ENCODE results near the gene KCNQ5. TPM values are rescaled to one million over a fixed set of nuclear protein-coding genes. Genes with fewer than 3 reads are reported as not detected.

KCNQ5 gene
- total and polyA plus RNA-seq, 10 of the 15 experiments (the other 5 are each of a cell fraction or from before 2014, with no cell fraction given): 0.60 to 16.2 (median 3.2) TPM

DNA sequence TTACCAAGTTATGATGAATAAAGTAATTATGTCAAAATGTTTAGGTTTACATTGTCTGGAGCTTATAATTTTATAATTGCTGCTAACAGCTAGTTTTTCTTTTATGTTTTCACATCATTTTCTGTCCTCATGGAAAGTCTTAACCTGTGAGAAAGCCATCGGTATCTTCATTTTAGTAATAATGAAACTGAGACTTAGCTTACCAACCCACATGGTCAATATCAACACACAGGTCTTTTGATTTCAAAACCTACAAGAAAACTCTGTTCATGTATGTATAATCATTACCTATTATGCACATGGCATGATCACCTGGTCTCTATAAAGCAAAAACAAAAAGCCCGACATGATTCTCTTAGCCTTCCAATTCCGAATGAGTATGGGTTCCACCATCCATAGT, 61.9 kb downstream of the KCNQ5 start (continued):
- TF ChIP-seq ATF7 (IDR thresholded peaks at IDR 0.05; ENCODE audit: low read depth): peak; percentile 76
- no peak for TF ChIP-seq NR2C1 (IDR thresholded peaks at IDR 0.05)
- TF ChIP-seq JUNB (IDR thresholded peaks at IDR 0.05): peak; percentile 93
- TF ChIP-seq SKIL (IDR thresholded peaks at IDR 0.05; ENCODE audit: low read depth, poor library complexity, severe bottlenecking): peak; percentile 79
- TF ChIP-seq FOS (IDR thresholded peaks at IDR 0.05; ENCODE audit: borderline replicate concordance, extremely low read depth, insufficient read length): no peak
- peak; percentile 73; the same call in 1 of the 2 replicates for TF ChIP-seq FOXM1 (IDR thresholded peaks at IDR 0.05; ENCODE audit: low read depth, low read length)
- TF ChIP-seq IKZF1 (conservative IDR thresholded peaks at IDR 0.05): no peak; the same call in 1 of the 2 replicates
- TF ChIP-seq ZNF24 (IDR thresholded peaks at IDR 0.05): peak; percentile 47; the same call in 1 of the 2 replicates
- peak in 1 of 2 experiments; percentile 51; a peak in 2 of 4 replicates for TF ChIP-seq IKZF2 (IDR thresholded peaks at IDR 0.05)
- no peak for TF ChIP-seq CEBPB (IDR thresholded peaks at IDR 0.05; ENCODE audit: borderline replicate concordance in 1 of 2, low read depth in 2 of 2, low read length in 2 of 2)
- no peak for TF ChIP-seq SRF (IDR thresholded peaks at IDR 0.05; ENCODE audit: low read depth in 2 of 2, low read length in 2 of 2)
- TF ChIP-seq STAT1 (conservative IDR thresholded peaks at IDR 0.05): no peak
- TF ChIP-seq CBX3 (IDR thresholded peaks at IDR 0.05; ENCODE audit: borderline replicate concordance, low read depth): no peak
- TF ChIP-seq LARP7 (IDR thresholded peaks at IDR 0.05): no peak
- TF ChIP-seq EP300 (IDR thresholded peaks at IDR 0.05; ENCODE audit: borderline replicate concordance in 1 of 2, control insufficient read depth in 1 of 2, low read depth in 2 of 2, low read length in 2 of 2): peak; percentile 91 to 94
- no peak for TF ChIP-seq NFXL1 (IDR thresholded peaks at IDR 0.05; ENCODE audit: borderline replicate concordance)
- TF ChIP-seq PAX5 (IDR thresholded peaks at IDR 0.05; ENCODE audit: borderline replicate concordance, low read depth, low read length): no peak
- no peak for TF ChIP-seq PRDM15 (CRISPR knock-in tag; IDR thresholded peaks at IDR 0.05)
- TF ChIP-seq, protein P1, sequence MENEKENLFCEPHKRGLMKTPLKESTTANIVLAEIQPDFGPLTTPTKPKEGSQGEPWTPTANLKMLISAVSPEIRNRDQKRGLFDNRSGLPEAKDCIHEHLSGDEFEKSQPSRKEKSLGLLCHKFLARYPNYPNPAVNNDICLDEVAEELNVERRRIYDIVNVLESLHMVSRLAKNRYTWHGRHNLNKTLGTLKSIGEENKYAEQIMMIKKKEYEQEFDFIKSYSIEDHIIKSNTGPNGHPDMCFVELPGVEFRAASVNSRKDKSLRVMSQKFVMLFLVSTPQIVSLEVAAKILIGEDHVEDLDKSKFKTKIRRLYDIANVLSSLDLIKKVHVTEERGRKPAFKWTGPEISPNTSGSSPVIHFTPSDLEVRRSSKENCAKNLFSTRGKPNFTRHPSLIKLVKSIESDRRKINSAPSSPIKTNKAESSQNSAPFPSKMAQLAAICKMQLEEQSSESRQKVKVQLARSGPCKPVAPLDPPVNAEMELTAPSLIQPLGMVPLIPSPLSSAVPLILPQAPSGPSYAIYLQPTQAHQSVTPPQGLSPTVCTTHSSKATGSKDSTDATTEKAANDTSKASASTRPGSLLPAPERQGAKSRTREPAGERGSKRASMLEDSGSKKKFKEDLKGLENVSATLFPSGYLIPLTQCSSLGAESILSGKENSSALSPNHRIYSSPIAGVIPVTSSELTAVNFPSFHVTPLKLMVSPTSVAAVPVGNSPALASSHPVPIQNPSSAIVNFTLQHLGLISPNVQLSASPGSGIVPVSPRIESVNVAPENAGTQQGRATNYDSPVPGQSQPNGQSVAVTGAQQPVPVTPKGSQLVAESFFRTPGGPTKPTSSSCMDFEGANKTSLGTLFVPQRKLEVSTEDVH (IDR thresholded peaks at IDR 0.05; ENCODE audit: low read depth, partially characterized antibody): no peak
- no peak for TF ChIP-seq RBBP5 (conservative IDR thresholded peaks at IDR 0.05)
- TF ChIP-seq EED (IDR thresholded peaks at IDR 0.05; ENCODE audit: low read depth): no peak
- no peak for TF ChIP-seq MYC (IDR thresholded peaks at IDR 0.05; ENCODE audit: insufficient read depth, insufficient read length, insufficient replicate concordance, low read length, severe bottlenecking)
- no peak for TF ChIP-seq CBFB (IDR thresholded peaks at IDR 0.05; ENCODE audit: low read depth)

All from GM12878 (cell line).